ENCODE results near the gene UBE2I.

GRCh38 chr16:1330260-1330914, 21.0 kb downstream of the UBE2I start:
- TF ChIP-seq NFE2L2 (IDR thresholded peaks at IDR 0.05; ENCODE audit: low read depth, low read length) (no peak), CTCF (conservative IDR thresholded peaks at IDR 0.05; ENCODE audit: low read depth, low read length) (peak; percentile 27; the same call in 1 of the 2 replicates), POLR2A (IDR thresholded peaks at IDR 0.05; ENCODE audit: low read depth, low read length) (no peak), SMC3 (IDR thresholded peaks at IDR 0.05; ENCODE audit: low read depth, low read length) (no peak), CEBPB (IDR thresholded peaks at IDR 0.05; ENCODE audit: low read depth, low read length) (no peak), BHLHE40 (IDR thresholded peaks at IDR 0.05; ENCODE audit: low read depth, low read length) (no peak), RFX5 (IDR thresholded peaks at IDR 0.05; ENCODE audit: low read depth, low read length) (no peak)
- TF ChIP-seq, protein P1, sequence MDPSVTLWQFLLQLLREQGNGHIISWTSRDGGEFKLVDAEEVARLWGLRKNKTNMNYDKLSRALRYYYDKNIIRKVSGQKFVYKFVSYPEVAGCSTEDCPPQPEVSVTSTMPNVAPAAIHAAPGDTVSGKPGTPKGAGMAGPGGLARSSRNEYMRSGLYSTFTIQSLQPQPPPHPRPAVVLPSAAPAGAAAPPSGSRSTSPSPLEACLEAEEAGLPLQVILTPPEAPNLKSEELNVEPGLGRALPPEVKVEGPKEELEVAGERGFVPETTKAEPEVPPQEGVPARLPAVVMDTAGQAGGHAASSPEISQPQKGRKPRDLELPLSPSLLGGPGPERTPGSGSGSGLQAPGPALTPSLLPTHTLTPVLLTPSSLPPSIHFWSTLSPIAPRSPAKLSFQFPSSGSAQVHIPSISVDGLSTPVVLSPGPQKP (IDR thresholded peaks at IDR 0.05; ENCODE audit: borderline replicate concordance, low read depth, low read length), result no peak
